Measurements from ENCODE around the gene TRIM41.
"Not testable (repeated sequence)": the region's sequence is repeated elsewhere in the genome, so short reads cannot be mapped to it uniquely, and the experiment has no call there.

Gene TRIM41

DNA sequence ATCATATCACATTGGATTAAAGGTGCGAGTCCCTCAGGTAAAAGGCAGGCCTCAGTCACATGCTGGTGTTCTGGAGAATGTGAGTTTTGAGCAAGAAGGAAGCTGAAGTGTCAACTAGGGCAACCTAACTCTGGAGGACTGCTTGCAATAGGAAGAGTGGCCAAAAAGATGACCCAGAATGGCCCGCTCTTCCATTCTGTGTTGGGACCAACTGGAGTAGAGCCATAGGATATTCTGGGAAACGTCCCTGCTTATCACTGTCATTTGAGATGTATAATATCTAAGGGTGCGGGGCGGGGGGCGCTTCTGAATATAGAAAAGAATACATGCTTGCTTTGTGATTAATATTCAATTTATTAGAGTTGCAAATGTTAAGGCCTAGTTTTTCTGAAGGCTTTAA is 11.0 kb upstream of the TRIM41 start:
- Histone ChIP-seq H3K27me3 (ENCODE audit: low read length) (no peaks in the 10 kb centered on the region), H4K20me1 (ENCODE audit: low read depth, low read length) (no peaks in the 10 kb centered on the region), H3K79me2 (ENCODE audit: insufficient read depth, low read length) (no peaks in the 10 kb centered on the region), H3K27ac (ENCODE audit: low read depth, low read length) (no peak overlapping the region), H3K9me3 (ENCODE audit: insufficient read depth, low read length) (no peaks in the 10 kb centered on the region), H2AFZ (ENCODE audit: low read depth, low read length, severe bottlenecking) (no peak overlapping the region), H3K4me3 (ENCODE audit: insufficient read depth, low read length, poor library complexity, severe bottlenecking) (no peak overlapping the region), H3K9me2 (replicated peaks; ENCODE audit: insufficient read depth, low read length) (no peaks in the 10 kb centered on the region), H3K36me3 (ENCODE audit: low read length) (no peaks in the 10 kb centered on the region), H3F3A (ENCODE audit: insufficient read depth) (peaks cover 23% of the 10 kb centered on the region), H3K4me2 (ENCODE audit: low read depth, low read length, poor library complexity, severe bottlenecking) (no peak overlapping the region), H3K9ac (ENCODE audit: low read length) (no peak overlapping the region)
- TF ChIP-seq EZH2phosphoT487 (conservative IDR thresholded peaks at IDR 0.05; ENCODE audit: low read length) = no peak
- TF ChIP-seq, protein P1, sequence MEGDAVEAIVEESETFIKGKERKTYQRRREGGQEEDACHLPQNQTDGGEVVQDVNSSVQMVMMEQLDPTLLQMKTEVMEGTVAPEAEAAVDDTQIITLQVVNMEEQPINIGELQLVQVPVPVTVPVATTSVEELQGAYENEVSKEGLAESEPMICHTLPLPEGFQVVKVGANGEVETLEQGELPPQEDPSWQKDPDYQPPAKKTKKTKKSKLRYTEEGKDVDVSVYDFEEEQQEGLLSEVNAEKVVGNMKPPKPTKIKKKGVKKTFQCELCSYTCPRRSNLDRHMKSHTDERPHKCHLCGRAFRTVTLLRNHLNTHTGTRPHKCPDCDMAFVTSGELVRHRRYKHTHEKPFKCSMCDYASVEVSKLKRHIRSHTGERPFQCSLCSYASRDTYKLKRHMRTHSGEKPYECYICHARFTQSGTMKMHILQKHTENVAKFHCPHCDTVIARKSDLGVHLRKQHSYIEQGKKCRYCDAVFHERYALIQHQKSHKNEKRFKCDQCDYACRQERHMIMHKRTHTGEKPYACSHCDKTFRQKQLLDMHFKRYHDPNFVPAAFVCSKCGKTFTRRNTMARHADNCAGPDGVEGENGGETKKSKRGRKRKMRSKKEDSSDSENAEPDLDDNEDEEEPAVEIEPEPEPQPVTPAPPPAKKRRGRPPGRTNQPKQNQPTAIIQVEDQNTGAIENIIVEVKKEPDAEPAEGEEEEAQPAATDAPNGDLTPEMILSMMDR (IDR thresholded peaks at IDR 0.05; ENCODE audit: insufficient read depth, low read length, poor library complexity, severe bottlenecking) = no peak

- Histone ChIP-seq H3K27me3 (ENCODE audit: low read length) (no peaks in the 10 kb centered on the region), H3K79me2 (ENCODE audit: insufficient read depth, low read length) (no peaks in the 10 kb centered on the region), H3F3A (ENCODE audit: insufficient read depth) (peaks cover 28% of the 10 kb centered on the region), H3K9ac (ENCODE audit: low read length) (no peak overlapping the region), H3K36me3 (ENCODE audit: low read length) (no peaks in the 10 kb centered on the region), H3K4me3 (ENCODE audit: insufficient read depth, low read length, poor library complexity, severe bottlenecking) (no peak overlapping the region), H3K9me3 (ENCODE audit: insufficient read depth, low read length) (no peaks in the 10 kb centered on the region), H3K27ac (ENCODE audit: low read depth, low read length) (no peak overlapping the region), H3K9me2 (replicated peaks; ENCODE audit: insufficient read depth, low read length) (no peaks in the 10 kb centered on the region), H4K20me1 (ENCODE audit: low read depth, low read length) (no peaks in the 10 kb centered on the region), H3K4me2 (ENCODE audit: low read depth, low read length, poor library complexity, severe bottlenecking) (no peak overlapping the region), H2AFZ (ENCODE audit: low read depth, low read length, severe bottlenecking) (no peak overlapping the region)
- no peak for TF ChIP-seq EZH2phosphoT487 (conservative IDR thresholded peaks at IDR 0.05; ENCODE audit: low read length)
- TF ChIP-seq, protein P1 (IDR thresholded peaks at IDR 0.05; ENCODE audit: insufficient read depth, low read length, poor library complexity, severe bottlenecking) = no peak
These were observed 10.1 kb upstream of the TRIM41 start for GRCh38 chr5:181212934-181213333.

GRCh38 chr5:181214249-181214648 is 8.8 kb upstream of the TRIM41 start:
- not testable (repeated sequence) for H3K79me2 ChIP-seq (ENCODE audit: insufficient read depth, low read length); H3K27me3 ChIP-seq (ENCODE audit: low read length); H3K27ac ChIP-seq (ENCODE audit: low read depth, low read length); H3K4me3 ChIP-seq (ENCODE audit: insufficient read depth, low read length, poor library complexity, severe bottlenecking); H3K9ac ChIP-seq (ENCODE audit: low read length); H2AFZ ChIP-seq (ENCODE audit: low read depth, low read length, severe bottlenecking); H3K36me3 ChIP-seq (ENCODE audit: low read length); H3K4me2 ChIP-seq (ENCODE audit: low read depth, low read length, poor library complexity, severe bottlenecking); H4K20me1 ChIP-seq (ENCODE audit: low read depth, low read length); H3K9me3 ChIP-seq (ENCODE audit: insufficient read depth, low read length); H3K9me2 ChIP-seq (replicated peaks; ENCODE audit: insufficient read depth, low read length)
- H3F3A ChIP-seq (ENCODE audit: insufficient read depth) = peaks cover 26% of the 10 kb centered on the region; the same call in 1 of the 2 replicates

DNA sequence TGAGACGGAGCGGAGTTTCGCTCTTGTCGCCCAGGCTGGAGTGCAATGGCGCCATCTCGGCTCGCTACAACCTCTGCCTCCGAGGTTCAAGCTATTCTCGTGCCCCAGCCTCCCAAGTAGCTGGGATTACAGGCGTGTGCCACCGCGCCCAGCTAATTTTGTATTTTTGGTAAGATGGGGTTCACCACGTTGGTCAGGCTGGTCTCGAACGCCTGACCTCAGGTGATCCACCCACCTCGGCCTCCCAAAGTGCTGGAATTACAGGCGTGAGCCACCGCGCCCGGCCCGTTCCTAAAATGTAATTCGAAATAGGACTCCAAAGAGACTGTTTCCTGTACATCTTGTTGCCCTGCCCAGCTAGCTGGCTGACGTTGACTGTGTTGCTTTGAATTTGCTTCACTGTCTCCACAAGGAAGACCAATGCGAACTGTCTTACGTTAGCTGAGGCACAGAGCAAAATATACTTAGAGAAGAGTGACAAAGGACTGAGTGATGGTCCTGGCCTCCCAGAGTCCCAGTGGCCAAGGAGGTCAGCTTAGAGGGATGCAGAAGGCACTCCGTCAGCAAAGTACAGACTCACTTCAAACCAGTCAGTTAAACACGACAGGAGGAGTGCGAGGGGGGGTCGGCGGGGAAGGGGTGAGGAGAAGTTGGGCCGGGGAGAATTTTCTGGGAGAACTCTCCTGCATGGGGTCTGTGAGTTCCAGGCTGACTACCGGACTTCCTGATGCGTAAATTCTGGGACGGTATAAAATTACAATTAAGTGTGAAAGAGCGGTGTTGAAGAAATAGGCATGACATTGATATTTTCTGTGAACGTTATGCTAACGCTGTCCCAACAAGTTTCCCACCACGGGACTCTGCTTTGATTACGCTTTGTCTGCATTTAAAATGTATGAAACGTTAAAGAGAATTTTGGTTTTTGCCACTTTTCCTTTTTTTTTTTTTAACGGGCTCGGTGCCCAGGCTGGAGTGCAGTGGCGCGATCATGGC is 6.8 kb upstream of the TRIM41 start:
- no peaks in the 10 kb centered on the region for H4K20me1 ChIP-seq (ENCODE audit: low read depth, low read length)
- H3K9ac ChIP-seq (ENCODE audit: low read length) = peak overlapping the region; percentile 43
- peak overlapping the region; percentile 30 for H3K27ac ChIP-seq (ENCODE audit: low read depth, low read length)
- H2AFZ ChIP-seq (ENCODE audit: low read depth, low read length, severe bottlenecking) = peak overlapping the region; percentile 67
- peaks cover 27% of the 10 kb centered on the region for H3F3A ChIP-seq (ENCODE audit: insufficient read depth)
- H3K36me3 ChIP-seq (ENCODE audit: low read length) = no peaks in the 10 kb centered on the region
- no peaks in the 10 kb centered on the region for H3K9me3 ChIP-seq (ENCODE audit: insufficient read depth, low read length)
- H3K27me3 ChIP-seq (ENCODE audit: low read length) = no peaks in the 10 kb centered on the region
- H3K79me2 ChIP-seq (ENCODE audit: insufficient read depth, low read length) = no peaks in the 10 kb centered on the region
- no peaks in the 10 kb centered on the region for H3K9me2 ChIP-seq (replicated peaks; ENCODE audit: insufficient read depth, low read length)
- H3K4me2 ChIP-seq (ENCODE audit: low read depth, low read length, poor library complexity, severe bottlenecking) = peak overlapping the region; percentile 72
- TF ChIP-seq EZH2phosphoT487 (conservative IDR thresholded peaks at IDR 0.05; ENCODE audit: low read length) = no peak
- TF ChIP-seq, protein P1 (IDR thresholded peaks at IDR 0.05; ENCODE audit: insufficient read depth, low read length, poor library complexity, severe bottlenecking) = no peak
- H3K4me3 ChIP-seq (ENCODE audit: insufficient read depth, low read length, poor library complexity, severe bottlenecking) = peak overlapping the region; percentile 42

Data from SU-DHL-6 (cell line).